Epithelial cell of proximal tubule (primary cell): Measurements from ENCODE around the gene DTNA. TPM values are rescaled to one million over a fixed set of nuclear protein-coding genes. Genes with fewer than 3 reads are reported as not detected.

Experiments used
- DNase-seq: peaks from one replicate; pipeline ENCODE4 v3.0.0-alpha.2; 2011; ENCODE audit warnings: low read depth
- H3K4me3 ChIP-seq: 2 replicates; pipeline ENCODE4 v1.5.1; 2011; ENCODE audit warnings: low read depth, mild to moderate bottlenecking, low read length
- CTCF ChIP-seq: conservative IDR thresholded peaks from 2 replicates; pipeline ENCODE4 v1.5.1; 2012; ENCODE audit warnings: low read depth, mild to moderate bottlenecking, low read length
- total RNA-seq: library from RNA; depleted of rRNA; stranded (reverse); fragments of >200 nt; gene quantifications from 2 replicates; pipeline ENCODE4 v1.2.3, GENCODE V29; 2015

Gene DTNA
- total RNA-seq, 1 donor from 2014 or later, result 15.2 TPM

GRCh38 chr18:34738175-34738894, 28.2 kb downstream of the DTNA start:
- H3K4me3 ChIP-seq, result no peak overlapping the region
- TF ChIP-seq CTCF, result no peak
- DNase-seq, result peak; percentile 30

GRCh38 chr18:34740101-34740500, 30.0 kb downstream of the DTNA start:
- TF ChIP-seq CTCF, result no peak
- DNase-seq, result no peak
- H3K4me3 ChIP-seq, result no peak overlapping the region

GRCh38 chr18:34740724-34741123, 30.6 kb downstream of the DTNA start:
- no peak for TF ChIP-seq CTCF
- H3K4me3 ChIP-seq, result no peak overlapping the region

GRCh38 chr18:34741401-34741800, 31.3 kb downstream of the DTNA start:
- TF ChIP-seq CTCF, result no peak
- no peak overlapping the region for H3K4me3 ChIP-seq
- DNase-seq, result no peak

More at GRCh38 chr18:34740724-34741123, 30.6 kb downstream of the DTNA start:
- no peak for DNase-seq

DNA sequence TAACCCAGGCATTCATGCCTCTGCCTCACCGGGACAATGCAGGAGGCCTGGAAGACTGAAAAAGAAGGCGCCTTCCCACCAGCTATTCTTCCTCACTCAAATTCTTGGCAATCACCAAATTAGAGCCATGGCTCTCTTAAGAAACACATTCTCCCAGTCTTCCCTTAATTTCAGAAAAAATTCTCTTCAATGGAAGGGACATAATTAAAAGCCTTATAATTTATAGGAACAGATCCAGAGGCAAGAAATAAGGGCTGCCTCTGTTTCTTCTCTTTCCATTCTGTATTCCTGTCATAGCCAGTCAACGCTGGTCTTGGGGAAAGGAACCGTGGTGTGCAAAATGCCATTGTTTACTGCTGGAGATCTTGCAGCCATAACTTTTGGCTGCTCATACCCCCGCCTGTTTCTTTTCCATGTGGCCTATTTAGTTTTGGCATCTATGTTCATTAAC, 32.8 kb downstream of the DTNA start:
- no peak for DNase-seq
- TF ChIP-seq CTCF, result no peak
- no peak overlapping the region for H3K4me3 ChIP-seq

- no peak overlapping the region for H3K4me3 ChIP-seq
- TF ChIP-seq CTCF, result no peak
- no peak for DNase-seq
Measured at GRCh38 chr18:34744569-34744968, 34.5 kb downstream of the DTNA start.

DNA sequence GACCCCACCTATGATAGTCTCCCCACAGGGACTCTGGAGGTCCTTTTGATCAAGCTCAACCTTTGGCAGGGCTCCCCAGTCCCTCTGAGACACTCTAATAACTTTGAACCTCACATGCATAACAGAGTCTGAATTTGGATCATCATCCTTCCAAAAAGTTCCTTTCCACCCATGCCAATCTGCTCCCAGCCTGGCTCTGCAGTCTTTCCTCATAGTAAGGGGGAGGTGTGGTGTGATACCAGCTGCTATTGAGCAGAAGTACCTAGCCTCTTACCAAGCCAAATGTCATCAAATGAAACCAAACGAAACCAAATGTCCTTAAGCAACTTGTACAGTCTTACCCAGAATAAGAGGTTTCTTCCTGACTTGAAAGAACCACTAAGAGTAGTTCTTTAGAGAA, 36.5 kb downstream of the DTNA start:
- TF ChIP-seq CTCF, result no peak
- DNase-seq, result no peak
- no peak overlapping the region for H3K4me3 ChIP-seq
